GM12875 (cell line): ENCODE results near the gene IDH3A.

Experiments used
- H3K4me3 ChIP-seq: one replicate; pipeline ENCODE4 v1.5.1; 2011; ENCODE audit warnings: low read depth, low read length, control low read depth
- CTCF ChIP-seq: IDR thresholded peaks from 2 replicates; pipeline ENCODE4 v1.5.1; 2011; ENCODE audit warnings: low read depth, mild to moderate bottlenecking, control low read depth, inconsistent platforms, low read length, moderate library complexity, borderline replicate concordance; ENCODE audit not compliant: insufficient read depth

Gene IDH3A

DNA sequence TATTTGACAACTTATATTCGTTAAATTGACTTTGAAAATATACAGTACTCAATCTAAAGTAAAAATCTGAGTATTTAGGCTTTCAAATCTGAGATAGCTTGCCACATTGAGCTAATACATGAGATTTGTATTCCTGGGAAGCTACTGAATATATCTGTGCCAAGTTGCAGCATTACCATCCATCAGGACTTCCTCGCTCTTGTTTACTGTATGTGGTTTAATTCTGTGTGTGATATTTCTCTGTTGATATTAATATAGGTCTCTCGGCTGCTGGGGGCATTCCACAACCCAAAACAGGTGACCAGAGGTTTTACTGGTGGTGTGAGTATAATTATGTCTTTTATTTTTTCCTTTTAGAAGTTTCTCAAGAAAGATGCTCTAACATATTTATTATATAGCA lies 5.8 kb downstream of the IDH3A start:
- H3K4me3 ChIP-seq: no peak overlapping the region

GRCh38 chr15:78155355-78155939 lies 6.3 kb downstream of the IDH3A start:
- no peak overlapping the region for H3K4me3 ChIP-seq
- no peak for TF ChIP-seq CTCF

More for the DNA sequence above, 5.8 kb downstream of the IDH3A start:
- no peak for TF ChIP-seq CTCF

DNA sequence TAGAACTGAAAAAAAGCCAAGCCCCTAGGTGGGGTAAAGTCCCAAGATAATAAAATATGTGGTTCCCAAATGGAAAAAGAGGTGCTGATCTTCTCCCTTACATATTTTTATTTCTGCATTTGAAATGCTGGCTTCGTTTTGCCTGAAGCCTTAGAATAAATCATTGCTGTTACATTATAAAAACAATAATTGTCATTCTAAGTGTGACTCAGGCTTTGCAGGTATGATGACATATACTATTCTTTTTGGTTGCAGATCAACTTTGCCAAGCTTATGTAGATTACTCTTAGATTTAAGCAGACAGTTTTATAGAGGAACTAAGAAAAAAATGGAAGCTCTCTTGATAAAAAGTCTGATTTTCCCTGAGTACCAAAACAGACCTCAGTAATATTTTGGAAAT lies 7.5 kb downstream of the IDH3A start:
- H3K4me3 ChIP-seq: no peak overlapping the region
- TF ChIP-seq CTCF: no peak

DNA sequence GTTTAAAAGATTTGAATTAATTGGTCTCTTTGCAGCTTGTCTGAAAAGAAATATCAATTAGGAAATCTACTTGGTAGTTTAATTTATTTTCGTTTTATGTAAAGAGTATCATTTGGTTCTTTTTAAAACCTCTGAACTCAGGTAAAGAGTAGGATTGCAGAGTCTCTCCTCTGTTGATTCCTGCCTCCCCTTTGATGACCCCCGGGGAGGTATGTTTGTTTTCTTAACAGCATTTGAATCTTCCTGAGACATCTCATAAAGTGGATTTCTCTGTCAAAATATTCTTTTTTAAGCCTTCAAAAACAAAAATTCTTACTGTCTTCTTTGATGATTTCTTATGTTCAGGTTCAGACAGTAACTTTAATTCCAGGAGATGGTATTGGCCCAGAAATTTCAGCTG lies 8.0 kb downstream of the IDH3A start:
- no peak for TF ChIP-seq CTCF

GRCh38 chr15:78159395-78159794 lies 10.2 kb downstream of the IDH3A start:
- no peak for TF ChIP-seq CTCF
- H3K4me3 ChIP-seq: no peak overlapping the region

More for the DNA sequence above, 8.0 kb downstream of the IDH3A start:
- H3K4me3 ChIP-seq: no peak overlapping the region

DNA sequence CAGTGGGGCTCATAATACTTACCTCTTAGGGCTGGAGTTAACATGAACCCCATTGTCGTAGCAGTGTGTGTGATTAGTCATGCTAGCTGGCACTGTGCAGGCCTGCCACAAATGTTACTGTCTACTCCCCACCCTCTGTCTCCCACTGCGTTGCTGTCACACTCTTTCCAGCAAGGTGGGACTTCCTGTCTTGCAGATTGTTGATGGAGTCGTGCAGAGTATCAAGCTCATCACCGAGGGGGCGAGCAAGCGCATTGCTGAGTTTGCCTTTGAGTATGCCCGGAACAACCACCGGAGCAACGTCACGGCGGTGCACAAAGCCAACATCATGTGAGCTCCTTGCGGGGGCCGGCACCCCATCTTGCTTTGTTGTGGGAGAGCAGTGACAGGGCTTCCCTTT lies 12.9 kb downstream of the IDH3A start:
- no peak overlapping the region for H3K4me3 ChIP-seq
- no peak for TF ChIP-seq CTCF

- H3K4me3 ChIP-seq: no peak overlapping the region
- no peak for TF ChIP-seq CTCF
These were observed 14.8 kb downstream of the IDH3A start for GRCh38 chr15:78164010-78164409.
